Heart left ventricle (tissue), 16 donors: ENCODE results near the gene ATP6V1B1. TPM values are rescaled to one million over a fixed set of nuclear protein-coding genes. Genes with fewer than 3 reads are reported as not detected.

ENCODE experiments used
- ATAC-seq, 4 donors: fragments of 200-7000 bp; cut with Tn5 transposase; one replicate each; pipeline ENCODE4 v1.9.1; 2020 to 2022; ENCODE audit warnings: moderate library complexity in 4 of 4, mild to moderate bottlenecking in 3 of 4, moderate number of reproducible peaks in 1 of 4
- DNase-seq, 5 donors: peaks; one replicate each; pipeline ENCODE4 v3.0.0-alpha.2; 2020
- H3K27ac ChIP-seq, 12 donors: fragments of 200-600 bp; sonication (generic) in 4 of 12; one replicate each; pipeline versions ENCODE4 v1.5.0 to v1.8.0; 2016 to 2022; ENCODE audit warnings: mild to moderate bottlenecking in 2 of 12
- H3K27me3 ChIP-seq, 9 donors: fragments of 200-600 bp; sonication (generic) in 2 of 9; one replicate each; pipeline versions ENCODE4 v1.5.1 to v1.8.0; 2016 to 2022; ENCODE audit warnings: mild to moderate bottlenecking in 3 of 9
- H3K36me3 ChIP-seq, 9 donors: fragments of 200-600 bp; sonication (generic) in 2 of 9; one replicate each; pipeline versions ENCODE4 v1.5.0 to v1.8.0; 2018 to 2022; ENCODE audit warnings: mild to moderate bottlenecking in 2 of 9
- H3K4me1 ChIP-seq, 12 donors: fragments of 200-600 bp; sonication (generic) in 4 of 12; one replicate each; pipeline versions ENCODE4 v1.5.0 to v1.8.0; 2016 to 2022; ENCODE audit warnings: mild to moderate bottlenecking in 3 of 12
- H3K4me3 ChIP-seq, 12 donors: fragments of 200-600 bp; sonication (generic) in 4 of 12; one replicate each; pipeline versions ENCODE4 v1.5.0 to v1.8.0; 2017 to 2022; ENCODE audit warnings: mild to moderate bottlenecking in 9 of 12, moderate library complexity in 4 of 12
- H3K9me3 ChIP-seq, 12 donors: fragments of 200-600 bp; sonication (generic) in 4 of 12; one replicate each; pipeline versions ENCODE4 v1.5.0 to v1.8.0; 2016 to 2022; ENCODE audit warnings: mild to moderate bottlenecking in 1 of 12
- CTCF ChIP-seq, 12 donors: fragments of 200-600 bp; sonication (generic) in 4 of 12; IDR thresholded peaks; one replicate each; pipeline versions ENCODE4 v1.5.0 to v1.8.0; 2018 to 2022; ENCODE audit warnings: antibody characterized with exemption in 12 of 12, mild to moderate bottlenecking in 5 of 12
- POLR2A ChIP-seq, 2 donors: fragments of 450-650 bp; IDR thresholded peaks; one replicate each; pipeline ENCODE4 v1.6.1; 2017; ENCODE audit warnings: antibody characterized with exemption in 2 of 2, mild to moderate bottlenecking in 2 of 2, moderate library complexity in 2 of 2
- WGBS, 4 donors: extraction: QIAGEN DNeasy Blood & Tissue Kit in 2 of 4; methylation state at CpG; one replicate each; pipeline versions ENCODE4 v1.1.5 to v1.1.7; 2013 to 2018; 5-methylcytosine and 5-hydroxymethylcytosine counted together
- intact Hi-C, 10 donors: fragments of 100-400 bp; cut with DNase I; formaldehyde crosslinking; loops; one replicate each; pipeline versions ENCODE4 v1.11.1 to v1.14.2; 2022
- polyA plus RNA-seq, 2 donors: library from polyadenylated mRNA; stranded (reverse); fragments of 200-250 nt; gene quantifications; one replicate each; pipeline ENCODE4 v1.2.3, GENCODE V29; 2013
- total RNA-seq, 9 donors: library from RNA; depleted of rRNA in 2 of 9; stranded (reverse); fragments of >200 nt in 2 of 9; fragmentation: NEBNext Ultra II Directional in 3 of 9; extraction: Animal tissue kit (Norgen Biotek cat#: 25700) in 3 of 9; gene quantifications; one replicate each; pipeline versions ENCODE4 v1.1.0 to v1.2.4, GENCODE V29; 2016 to 2023
- donor health status: ischemic (EF 13 %, LVEDD 7.1; RV severe dilation, severe dysfunction).
- donor health status: healthy with polysubstance abuse.
- donor health status: DM: no; HTN: yes; CAD: no.
- donor health status: DM: no; HTN: no; CAD: no.
- donor health status: ischemic (EF 25% LVEDD 6.9; RV normal size, moderate dysfunction).
- donor health status: ischemic (EF 25% LVEDD 5.7; RV mildly dilated, moderate dysfunction).
- donor health status: healthy.
- donor health status: DM: yes; HTN: yes; CAD: no.
- donor health status: ischemic (EF 35%, LVEDD 5.7; RV mildly dilated, moderate dysfunction).
- donor health status: nonischemic (EF 11% LVEDD 7.7; RV severe dilation, severe dysfunction).
- donor health status: DM: yes; HTN: yes; CAD: no.
- donor health status: PGD.
- donor health status: ischemic (EF 29% LVEDD 5.4; RV normal size, mild dysfunction).
- donor health status: nonischemic (EF 23%, LVEDD 6.1; RV moderate dilation, normal function).

The ATP6V1B1 gene
- total and polyA plus RNA-seq, 11 donors = 0.16 to 1.8 (median 0.48) TPM; not detected in 4

GRCh38 chr2:70949086-70949485 lies 13.4 kb downstream of the ATP6V1B1 start:
- 73 to 77% (median 76%) methylated on average over 11 of the region's 11 CpGs for WGBS, 4 donors
- DNase-seq (no peak), ATAC-seq (no peak)
- intact Hi-C loops = loop anchor here (2.0 to 10.0 kb wide), 8 partner anchors 77 to 294 kb away; partner anchors contain the start of gene FIGLA (in 2 of the 10)
- TF ChIP-seq CTCF (IDR thresholded peaks at IDR 0.05) (no peak), POLR2A (IDR thresholded peaks at IDR 0.05) (no peak)
- Histone ChIP-seq H3K4me3 (no peak overlapping the region), H3K36me3 (no peaks in the 10 kb centered on the region), H3K27ac (no peak overlapping the region), H3K9me3 (no peaks in the 10 kb centered on the region), H3K27me3 (peaks cover 0 to 20% (median 0%) of the 10 kb centered on the region in 9 donors), H3K4me1 (peaks cover 0 to 10% (median 0%) of the 10 kb centered on the region in 12 donors)

- peak in 2 of 5 donors; percentile 5 to 8 for DNase-seq
- Histone ChIP-seq H3K27me3 (peaks cover 0 to 40% (median 4%) of the 10 kb centered on the region in 9 donors), H3K4me1 (no peaks in the 10 kb centered on the region), H3K27ac (no peak overlapping the region), H3K9me3 (no peaks in the 10 kb centered on the region), H3K4me3 (no peak overlapping the region), H3K36me3 (no peaks in the 10 kb centered on the region)
- TF ChIP-seq CTCF (IDR thresholded peaks at IDR 0.05) = no peak
- TF ChIP-seq POLR2A (IDR thresholded peaks at IDR 0.05) = no peak
- intact Hi-C loops = no loop called here
- WGBS, 4 donors = 84 to 89% (median 85%) methylated on average over 7 of the region's 7 CpGs
- ATAC-seq = no peak
Measured at GRCh38 chr2:70954886-70955285, 19.2 kb downstream of the ATP6V1B1 start.

DNA sequence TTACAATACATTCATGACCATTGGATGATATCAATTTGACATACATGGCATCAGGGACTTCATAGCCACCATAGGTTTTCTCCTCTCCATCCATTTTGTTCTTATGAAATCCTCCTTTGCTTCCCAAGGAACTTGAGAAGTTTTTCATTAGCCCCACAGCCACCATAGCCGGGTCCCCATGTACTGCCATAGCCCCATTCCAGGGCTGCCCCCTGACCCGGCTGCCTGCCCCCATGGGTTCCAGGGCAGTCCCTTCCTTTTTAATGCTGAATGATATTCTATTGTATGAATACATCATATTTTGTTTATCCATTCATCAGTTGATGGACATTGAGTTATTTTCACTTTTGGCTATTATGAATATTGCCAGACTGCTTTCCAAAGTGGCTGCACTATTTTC lies 20.4 kb downstream of the ATP6V1B1 start:
- intact Hi-C loops = no loop called here
- DNase-seq (no peak), ATAC-seq (no peak)
- Histone ChIP-seq H3K4me3 (no peak overlapping the region), H3K9me3 (no peaks in the 10 kb centered on the region), H3K27me3 (peaks cover 0 to 40% (median 4%) of the 10 kb centered on the region in 9 donors), H3K27ac (no peak overlapping the region), H3K4me1 (no peaks in the 10 kb centered on the region), H3K36me3 (no peaks in the 10 kb centered on the region)
- TF ChIP-seq POLR2A (IDR thresholded peaks at IDR 0.05) = no peak
- TF ChIP-seq CTCF (IDR thresholded peaks at IDR 0.05) = no peak
- WGBS, 4 donors = 78 to 93% (median 85%) methylated on average over 2 of the region's 2 CpGs

GRCh38 chr2:70957798-70958197 lies 22.1 kb downstream of the ATP6V1B1 start:
- Histone ChIP-seq H3K36me3 (no peaks in the 10 kb centered on the region), H3K27me3 (peaks cover 0 to 39% (median 4%) of the 10 kb centered on the region in 9 donors), H3K27ac (no peak overlapping the region), H3K4me1 (no peaks in the 10 kb centered on the region), H3K4me3 (no peak overlapping the region), H3K9me3 (no peaks in the 10 kb centered on the region)
- no peak for TF ChIP-seq CTCF (IDR thresholded peaks at IDR 0.05)
- TF ChIP-seq POLR2A (IDR thresholded peaks at IDR 0.05) = no peak
- intact Hi-C loops = no loop called here
- WGBS, 4 donors = 68 to 81% (median 76%) methylated on average over 6 of the region's 6 CpGs
- DNase-seq (no peak), ATAC-seq (no peak)
